Cardiac muscle cell (in vitro differentiated cells and primary cell): Measurements from ENCODE around the gene ADGRD1. TPM values are rescaled to one million over a fixed set of nuclear protein-coding genes. Genes with fewer than 3 reads are reported as not detected.

Experiments
- DNase-seq, 2 donors: peaks; one replicate each; pipeline versions ENCODE4 v3.0.0 to v3.0.0-alpha.2; 2010 to 2017; ENCODE audit warnings: low read depth in 1 of 2, low spot score in 1 of 2
- H3K27ac ChIP-seq: fragments of 200-600 bp; sonication (generic); 2 replicates; pipeline ENCODE4 v1.5.1; 2016
- H3K27me3 ChIP-seq: fragments of 200-600 bp; sonication (generic); 2 replicates; pipeline ENCODE4 v1.6.0; 2016; ENCODE audit warnings: control low read depth
- H3K36me3 ChIP-seq: fragments of 200-600 bp; sonication (generic); 2 replicates; pipeline ENCODE4 v1.5.1; 2016; ENCODE audit warnings: control low read depth
- H3K4me1 ChIP-seq: fragments of 200-600 bp; sonication (generic); 2 replicates; pipeline ENCODE4 v1.8.1; 2017; ENCODE audit warnings: low read depth, mild to moderate bottlenecking, mixed run types
- H3K4me3 ChIP-seq: fragments of 200-600 bp; sonication (generic); 2 replicates; pipeline ENCODE4 v1.5.1; 2016; ENCODE audit warnings: mild to moderate bottlenecking
- H3K9me3 ChIP-seq: fragments of 200-600 bp; sonication (generic); 2 replicates; pipeline ENCODE4 v1.5.1; 2017; ENCODE audit warnings: low read depth, mild to moderate bottlenecking, control low read depth
- CTCF ChIP-seq: IDR thresholded peaks from 2 replicates; pipeline ENCODE4 v1.5.1; 2012; ENCODE audit warnings: low read depth, mild to moderate bottlenecking, low read length
- polyA plus RNA-seq: library from polyadenylated mRNA; unstranded; fragments of >200 nt; fragmentation: Nextera tagmentation; extraction: Ambion mirVana; gene quantifications from 2 replicates; pipeline ENCODE4 v1.2.1, GENCODE V29; 2016
- total RNA-seq: library from RNA; depleted of rRNA; stranded (reverse); fragments of >200 nt; gene quantifications from 2 replicates; pipeline ENCODE4 v1.2.3, GENCODE V29; 2016

Gene ADGRD1
- total and polyA plus RNA-seq, 2 experiments from 2014 or later: 66.6 to 74.0 TPM

GRCh38 chr12:130960058-130960457 is 6.4 kb downstream of the ADGRD1 start:
- Histone ChIP-seq H3K36me3 (no peaks in the 10 kb centered on the region), H3K4me3 (no peak overlapping the region), H3K4me1 (peaks cover 21% of the 10 kb centered on the region), H3K27ac (no peak overlapping the region), H3K9me3 (no peaks in the 10 kb centered on the region), H3K27me3 (no peaks in the 10 kb centered on the region)
- DNase-seq: no peak
- TF ChIP-seq CTCF: no peak

- Histone ChIP-seq H3K36me3 (no peaks in the 10 kb centered on the region), H3K27me3 (no peaks in the 10 kb centered on the region), H3K9me3 (no peaks in the 10 kb centered on the region), H3K27ac (no peak overlapping the region), H3K4me1 (peaks cover 14% of the 10 kb centered on the region), H3K4me3 (no peak overlapping the region)
- no peak for TF ChIP-seq CTCF
- DNase-seq: no peak
Measured at GRCh38 chr12:130960787-130961186, 7.1 kb downstream of the ADGRD1 start.

GRCh38 chr12:130961921-130962451 is 8.3 kb downstream of the ADGRD1 start:
- Histone ChIP-seq H3K27me3 (no peaks in the 10 kb centered on the region), H3K4me1 (peaks cover 8% of the 10 kb centered on the region), H3K27ac (peak overlapping the region; percentile 20), H3K4me3 (no peak overlapping the region), H3K36me3 (peaks cover 2% of the 10 kb centered on the region), H3K9me3 (no peaks in the 10 kb centered on the region)
- DNase-seq: peak in 1 of 2 donors; percentile 38
- TF ChIP-seq CTCF: no peak

- TF ChIP-seq CTCF: no peak
- Histone ChIP-seq H3K4me3 (no peak overlapping the region), H3K27ac (no peak overlapping the region), H3K9me3 (no peaks in the 10 kb centered on the region), H3K4me1 (peaks cover 8% of the 10 kb centered on the region), H3K27me3 (no peaks in the 10 kb centered on the region), H3K36me3 (peaks cover 29% of the 10 kb centered on the region)
- DNase-seq: no peak
Measured at GRCh38 chr12:130965214-130965613, 11.5 kb downstream of the ADGRD1 start.

GRCh38 chr12:130965668-130966067 is 12.0 kb downstream of the ADGRD1 start:
- TF ChIP-seq CTCF: no peak
- Histone ChIP-seq H3K27me3 (no peaks in the 10 kb centered on the region), H3K4me1 (peaks cover 8% of the 10 kb centered on the region), H3K27ac (no peak overlapping the region), H3K36me3 (peaks cover 31% of the 10 kb centered on the region), H3K4me3 (no peak overlapping the region), H3K9me3 (no peaks in the 10 kb centered on the region)
- peak in 1 of 2 donors; percentile 52 for DNase-seq
